GM18861 (cell line): ENCODE data around the gene TNS4.

ENCODE experiments used
- ATAC-seq: cut with Tn5 transposase; IDR thresholded peaks from one replicate; pipeline ENCODE4 v1.9.1; 2021; ENCODE audit not compliant: unreplicated experiment

Gene TNS4

GRCh38 chr17:40442392-40443195 is 58.8 kb downstream of the TNS4 start:
- no peak for ATAC-seq

DNA sequence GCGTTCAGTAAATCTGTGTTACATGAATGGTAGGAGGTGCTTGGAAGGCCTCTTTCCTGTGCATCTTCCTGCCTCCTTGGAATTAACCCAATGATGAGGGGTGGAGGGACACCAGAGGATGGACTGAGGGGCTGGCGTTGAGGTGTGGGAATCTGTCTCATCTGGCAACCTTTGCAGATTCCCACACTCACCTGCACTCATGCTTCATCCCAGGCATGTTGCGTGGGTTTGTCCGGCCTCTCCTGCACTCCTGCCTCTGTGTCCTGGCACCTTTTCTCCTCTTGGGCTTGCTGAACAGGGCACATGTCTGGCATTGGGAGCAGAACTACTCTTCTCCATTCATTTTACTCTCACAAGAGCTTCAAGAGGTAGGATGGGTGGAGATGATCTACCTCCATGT is 61.3 kb downstream of the TNS4 start:
- no peak for ATAC-seq

DNA sequence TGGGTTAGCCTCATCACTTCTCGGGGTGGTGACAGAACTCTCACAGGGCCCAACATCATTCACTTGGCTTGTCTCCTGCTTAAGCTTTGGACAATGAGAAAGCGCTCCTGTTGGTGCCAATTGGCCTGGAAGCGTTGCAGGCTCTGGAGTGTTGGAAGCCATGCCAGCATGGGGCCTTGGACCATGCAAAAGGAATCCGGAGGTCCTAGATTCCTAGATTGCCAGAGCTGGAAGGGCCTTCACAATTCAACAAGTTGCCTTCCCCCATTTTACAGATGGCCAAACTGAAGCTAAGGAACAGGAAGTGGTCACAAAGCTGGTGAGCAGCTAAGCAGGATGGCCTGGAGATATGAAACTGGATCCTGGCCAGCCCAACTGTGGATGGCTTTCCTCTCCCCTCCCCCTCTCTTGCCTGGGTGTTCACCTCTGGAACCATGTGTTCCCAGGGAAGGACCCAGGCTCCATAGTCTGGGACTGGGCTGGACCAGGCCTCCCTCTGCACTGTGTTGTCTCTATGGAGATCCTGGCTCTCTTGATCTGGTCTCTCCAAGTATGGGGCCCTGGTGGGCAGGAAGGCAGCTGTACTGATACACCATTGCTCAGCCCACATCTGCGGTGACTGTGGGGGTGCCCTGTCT is 64.2 kb downstream of the TNS4 start:
- ATAC-seq: no peak

DNA sequence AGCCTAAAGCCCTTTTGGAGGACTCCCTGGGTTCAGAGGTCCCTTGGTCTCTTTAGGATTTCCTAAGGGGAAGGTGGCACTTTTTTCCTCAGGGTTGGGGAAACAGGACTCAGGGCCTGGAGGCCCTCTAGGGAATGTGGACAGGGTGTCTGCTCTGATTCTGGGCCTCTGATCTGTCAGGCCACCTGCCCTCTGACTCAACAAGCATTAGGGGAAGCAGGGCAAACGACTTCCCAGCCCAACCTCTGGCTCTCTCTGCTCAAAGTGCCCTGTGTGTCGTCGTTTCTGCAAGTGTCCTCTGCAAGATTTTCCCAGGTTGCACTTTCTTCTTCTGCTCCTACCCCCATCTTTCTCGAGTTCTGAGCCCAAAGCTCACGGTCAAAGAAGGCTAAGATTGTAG is 64.8 kb downstream of the TNS4 start:
- ATAC-seq: no peak

- no peak for ATAC-seq
Measured at GRCh38 chr17:40433551-40434415, 67.6 kb downstream of the TNS4 start.

- no peak for ATAC-seq
Measured at GRCh38 chr17:40432864-40433528, 68.4 kb downstream of the TNS4 start.

- no peak for ATAC-seq
Measured at GRCh38 chr17:40431231-40431602, 70.2 kb downstream of the TNS4 start.

GRCh38 chr17:40430272-40431230 is 70.9 kb downstream of the TNS4 start:
- ATAC-seq: no peak

GRCh38 chr17:40427002-40427491 is 74.4 kb downstream of the TNS4 start:
- no peak for ATAC-seq
